NT2/D1 (cell line): ENCODE measurements around the gene DICER1.

ENCODE experiments used
- SUZ12 ChIP-seq: IDR thresholded peaks from 2 replicates; pipeline ENCODE4 v1.6.1; 2011; ENCODE audit not compliant: insufficient read length, insufficient read depth; ENCODE audit errors: extremely low read depth
- YY1 ChIP-seq: IDR thresholded peaks from 2 replicates; pipeline ENCODE4 v1.6.1; 2011; ENCODE audit not compliant: insufficient read length, insufficient read depth
- ZNF274 ChIP-seq: IDR thresholded peaks from 2 replicates; pipeline ENCODE4 v1.6.1; 2011; ENCODE audit warnings: mild to moderate bottlenecking, low read depth, low read length

GRCh38 chr14:95191445-95192199 lies 34.3 kb upstream of the DICER1 start:
- no peak for TF ChIP-seq ZNF274
- TF ChIP-seq YY1: no peak
- TF ChIP-seq SUZ12: no peak
